Neural cell (in vitro differentiated cells): ENCODE results near the gene MAP3K20. TPM values are rescaled to one million over a fixed set of nuclear protein-coding genes. Genes with fewer than 3 reads are reported as not detected.

Experiments
- H2AFZ ChIP-seq: fragments of 200-600, 300-800 bp; sonication (generic), shearing (Covaris generic); 2 replicates; pipeline ENCODE4 v1.6.0; 2014; ENCODE audit warnings: low read depth, mild to moderate bottlenecking, antibody characterized with exemption, low read length, moderate library complexity
- H3F3A ChIP-seq: fragments of 200-600 bp; shearing (Covaris generic); 2 replicates; pipeline ENCODE4 v1.6.1; 2016; ENCODE audit warnings: mild to moderate bottlenecking, moderate library complexity, mixed read lengths, antibody characterized with exemption, low read length; ENCODE audit not compliant: insufficient read depth, poor library complexity, severe bottlenecking
- H3K27ac ChIP-seq: fragments of 200-600, 300-800 bp; sonication (generic), shearing (Covaris generic); 2 replicates; pipeline ENCODE4 v1.5.1; 2014; ENCODE audit warnings: mild to moderate bottlenecking, low read length, moderate library complexity
- H3K27me3 ChIP-seq: fragments of 300-800, 200-600 bp; sonication (generic), shearing (Covaris generic); 2 replicates; pipeline ENCODE4 v1.6.0; 2014; ENCODE audit warnings: mild to moderate bottlenecking, low read depth, low read length, moderate library complexity; ENCODE audit not compliant: insufficient read depth
- H3K36me3 ChIP-seq: fragments of 300-800, 200-600 bp; sonication (generic), shearing (Covaris generic); 2 replicates; pipeline ENCODE4 v1.5.1; 2014; ENCODE audit warnings: mild to moderate bottlenecking, antibody characterized with exemption, low read length, moderate library complexity; ENCODE audit not compliant: insufficient read depth
- H3K4me2 ChIP-seq: fragments of 300-800, 200-600 bp; sonication (generic), shearing (Covaris generic); 2 replicates; pipeline ENCODE4 v1.6.0; 2014; ENCODE audit warnings: mild to moderate bottlenecking, low read length
- H3K4me3 ChIP-seq: fragments of 300-800, 200-600 bp; sonication (generic), shearing (Covaris generic); 2 replicates; pipeline ENCODE4 v1.5.1; 2014; ENCODE audit warnings: mild to moderate bottlenecking, low read length, moderate library complexity
- H3K79me2 ChIP-seq: fragments of 200-600 bp; shearing (Covaris generic); replicated peaks from 2 replicates; pipeline ENCODE4 v1.6.0; 2014; ENCODE audit warnings: mild to moderate bottlenecking, low read length, moderate library complexity; ENCODE audit not compliant: insufficient read depth
- H3K9ac ChIP-seq: fragments of 300-800, 200-600 bp; sonication (generic), shearing (Covaris generic); 2 replicates; pipeline ENCODE4 v1.6.1; 2016; ENCODE audit warnings: mild to moderate bottlenecking, low read length, mixed read lengths
- H3K9me2 ChIP-seq: fragments of 200-600 bp; shearing (Covaris generic); 2 replicates; pipeline ENCODE4 v1.6.1; 2016; ENCODE audit warnings: mild to moderate bottlenecking, low read length, mixed read lengths; ENCODE audit not compliant: insufficient read depth
- H3K9me3 ChIP-seq: fragments of 200-600, 300-800 bp; sonication (generic), shearing (Covaris generic); 2 replicates; pipeline ENCODE4 v1.6.1; 2016; ENCODE audit warnings: mild to moderate bottlenecking, mixed run types, low read length, moderate library complexity, mixed read lengths
- H4K20me1 ChIP-seq: fragments of 200-600 bp; shearing (Covaris generic); 2 replicates; pipeline ENCODE4 v1.6.1; 2016; ENCODE audit warnings: mild to moderate bottlenecking, mixed run types; ENCODE audit not compliant: insufficient read depth
- EZH2 ChIP-seq: fragments of 200-600, 300-800 bp; shearing (Covaris generic), sonication (generic); IDR thresholded peaks from 2 replicates; pipeline ENCODE4 v1.6.1; 2014; ENCODE audit warnings: antibody characterized with exemption, low read length, borderline replicate concordance, mild to moderate bottlenecking; ENCODE audit not compliant: insufficient read depth, poor library complexity, severe bottlenecking
- MXI1 ChIP-seq: fragments of 450-650 bp; conservative IDR thresholded peaks from 2 replicates; pipeline ENCODE4 v1.6.1; 2014; ENCODE audit warnings: antibody characterized with exemption, mild to moderate bottlenecking; ENCODE audit not compliant: poor library complexity, severe bottlenecking
- POLR2AphosphoS5 ChIP-seq: IDR thresholded peaks from 2 replicates; pipeline ENCODE4 v1.6.1; 2012
- RAD21 ChIP-seq: fragments of 450-650 bp; conservative IDR thresholded peaks from 2 replicates; pipeline ENCODE4 v1.6.1; 2014; ENCODE audit warnings: antibody characterized with exemption, mild to moderate bottlenecking, moderate library complexity
- SMC3 ChIP-seq: fragments of 450-650 bp; conservative IDR thresholded peaks from 2 replicates; pipeline ENCODE4 v1.6.1; 2014; ENCODE audit warnings: antibody characterized with exemption, mild to moderate bottlenecking, moderate library complexity; ENCODE audit not compliant: poor library complexity
- TAF1 ChIP-seq: IDR thresholded peaks from 2 replicates; pipeline ENCODE4 v1.6.1; 2012; ENCODE audit warnings: low read depth
- polyA plus RNA-seq: library from polyadenylated mRNA; depleted of rRNA; stranded (reverse); fragments of >200 nt; gene quantifications from 2 replicates; pipeline ENCODE4 v1.2.3, GENCODE V29; 2014
- TF ChIP-seq, protein P1 (sequence below): IDR thresholded peaks from 2 replicates; pipeline ENCODE4 v1.6.1; 2012; ENCODE audit warnings: borderline replicate concordance
- TF ChIP-seq, protein P2 (sequence below): fragments of 450-650 bp; IDR thresholded peaks from 2 replicates; pipeline ENCODE4 v1.5.1; 2014; ENCODE audit warnings: antibody characterized with exemption, mild to moderate bottlenecking, moderate library complexity; ENCODE audit not compliant: poor library complexity, severe bottlenecking

Gene MAP3K20
- polyA plus RNA-seq, 1 donor from 2014 or later, result 0.48 TPM

DNA sequence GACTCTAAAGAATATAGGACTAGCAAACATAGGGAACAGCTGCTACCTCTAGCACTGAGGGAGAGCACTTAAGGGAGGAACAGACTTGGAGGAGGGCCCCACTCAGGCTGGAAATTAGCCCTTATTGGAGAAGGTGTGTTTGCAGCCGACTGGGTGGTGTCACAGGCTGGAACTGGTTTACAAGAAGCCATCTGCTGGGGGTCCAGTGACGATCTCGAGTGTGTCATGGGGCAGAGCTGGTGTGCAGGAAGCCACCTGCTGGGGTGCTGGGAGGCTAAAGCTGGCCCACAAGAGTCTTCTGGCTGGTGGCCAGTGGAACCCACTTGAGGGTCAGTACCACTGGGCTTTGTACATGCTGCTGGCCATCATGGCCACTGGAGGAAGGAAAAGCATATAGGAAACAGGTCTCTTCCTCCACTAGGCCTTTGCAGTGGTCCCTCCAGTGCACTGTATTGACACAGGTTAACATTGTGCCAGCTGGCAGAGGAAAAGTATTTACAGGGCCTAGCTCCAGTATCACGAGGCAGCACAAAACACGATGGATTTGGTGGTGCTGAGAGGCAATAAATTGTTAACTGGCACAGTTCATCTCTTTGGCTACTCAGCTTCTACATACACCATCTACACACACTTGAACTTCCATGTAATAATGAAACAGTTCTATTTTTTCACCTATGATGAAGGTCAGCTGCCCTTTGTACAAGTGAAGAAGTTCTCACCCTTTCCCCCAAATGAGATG, 43.6 kb downstream of the MAP3K20 start:
- H3K4me2 ChIP-seq, result no peak overlapping the region
- no peaks in the 10 kb centered on the region for H4K20me1 ChIP-seq
- H3K9me3 ChIP-seq, result no peaks in the 10 kb centered on the region
- no peaks in the 10 kb centered on the region for H3K79me2 ChIP-seq
- TF ChIP-seq SMC3, result no peak
- no peaks in the 10 kb centered on the region for H3K9me2 ChIP-seq
- no peaks in the 10 kb centered on the region for H3K27me3 ChIP-seq
- H3K36me3 ChIP-seq, result no peaks in the 10 kb centered on the region
- no peak overlapping the region for H2AFZ ChIP-seq
- H3K9ac ChIP-seq, result no peak overlapping the region
- no peak overlapping the region for H3K27ac ChIP-seq
- H3K4me3 ChIP-seq, result no peak overlapping the region
- H3F3A ChIP-seq, result no peaks in the 10 kb centered on the region

GRCh38 chr2:173119944-173120343, 44.3 kb downstream of the MAP3K20 start:
- H3K27ac ChIP-seq, result no peak overlapping the region
- no peaks in the 10 kb centered on the region for H4K20me1 ChIP-seq
- no peaks in the 10 kb centered on the region for H3K36me3 ChIP-seq
- no peak overlapping the region for H3K9ac ChIP-seq
- no peak overlapping the region for H3K4me3 ChIP-seq
- TF ChIP-seq RAD21, result no peak
- TF ChIP-seq, protein P1, sequence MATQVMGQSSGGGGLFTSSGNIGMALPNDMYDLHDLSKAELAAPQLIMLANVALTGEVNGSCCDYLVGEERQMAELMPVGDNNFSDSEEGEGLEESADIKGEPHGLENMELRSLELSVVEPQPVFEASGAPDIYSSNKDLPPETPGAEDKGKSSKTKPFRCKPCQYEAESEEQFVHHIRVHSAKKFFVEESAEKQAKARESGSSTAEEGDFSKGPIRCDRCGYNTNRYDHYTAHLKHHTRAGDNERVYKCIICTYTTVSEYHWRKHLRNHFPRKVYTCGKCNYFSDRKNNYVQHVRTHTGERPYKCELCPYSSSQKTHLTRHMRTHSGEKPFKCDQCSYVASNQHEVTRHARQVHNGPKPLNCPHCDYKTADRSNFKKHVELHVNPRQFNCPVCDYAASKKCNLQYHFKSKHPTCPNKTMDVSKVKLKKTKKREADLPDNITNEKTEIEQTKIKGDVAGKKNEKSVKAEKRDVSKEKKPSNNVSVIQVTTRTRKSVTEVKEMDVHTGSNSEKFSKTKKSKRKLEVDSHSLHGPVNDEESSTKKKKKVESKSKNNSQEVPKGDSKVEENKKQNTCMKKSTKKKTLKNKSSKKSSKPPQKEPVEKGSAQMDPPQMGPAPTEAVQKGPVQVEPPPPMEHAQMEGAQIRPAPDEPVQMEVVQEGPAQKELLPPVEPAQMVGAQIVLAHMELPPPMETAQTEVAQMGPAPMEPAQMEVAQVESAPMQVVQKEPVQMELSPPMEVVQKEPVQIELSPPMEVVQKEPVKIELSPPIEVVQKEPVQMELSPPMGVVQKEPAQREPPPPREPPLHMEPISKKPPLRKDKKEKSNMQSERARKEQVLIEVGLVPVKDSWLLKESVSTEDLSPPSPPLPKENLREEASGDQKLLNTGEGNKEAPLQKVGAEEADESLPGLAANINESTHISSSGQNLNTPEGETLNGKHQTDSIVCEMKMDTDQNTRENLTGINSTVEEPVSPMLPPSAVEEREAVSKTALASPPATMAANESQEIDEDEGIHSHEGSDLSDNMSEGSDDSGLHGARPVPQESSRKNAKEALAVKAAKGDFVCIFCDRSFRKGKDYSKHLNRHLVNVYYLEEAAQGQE, result no peak
- TF ChIP-seq EZH2, result no peak
- TF ChIP-seq, protein P2, sequence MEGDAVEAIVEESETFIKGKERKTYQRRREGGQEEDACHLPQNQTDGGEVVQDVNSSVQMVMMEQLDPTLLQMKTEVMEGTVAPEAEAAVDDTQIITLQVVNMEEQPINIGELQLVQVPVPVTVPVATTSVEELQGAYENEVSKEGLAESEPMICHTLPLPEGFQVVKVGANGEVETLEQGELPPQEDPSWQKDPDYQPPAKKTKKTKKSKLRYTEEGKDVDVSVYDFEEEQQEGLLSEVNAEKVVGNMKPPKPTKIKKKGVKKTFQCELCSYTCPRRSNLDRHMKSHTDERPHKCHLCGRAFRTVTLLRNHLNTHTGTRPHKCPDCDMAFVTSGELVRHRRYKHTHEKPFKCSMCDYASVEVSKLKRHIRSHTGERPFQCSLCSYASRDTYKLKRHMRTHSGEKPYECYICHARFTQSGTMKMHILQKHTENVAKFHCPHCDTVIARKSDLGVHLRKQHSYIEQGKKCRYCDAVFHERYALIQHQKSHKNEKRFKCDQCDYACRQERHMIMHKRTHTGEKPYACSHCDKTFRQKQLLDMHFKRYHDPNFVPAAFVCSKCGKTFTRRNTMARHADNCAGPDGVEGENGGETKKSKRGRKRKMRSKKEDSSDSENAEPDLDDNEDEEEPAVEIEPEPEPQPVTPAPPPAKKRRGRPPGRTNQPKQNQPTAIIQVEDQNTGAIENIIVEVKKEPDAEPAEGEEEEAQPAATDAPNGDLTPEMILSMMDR, result no peak
- no peak for TF ChIP-seq POLR2AphosphoS5
- no peak for TF ChIP-seq MXI1
- no peak for TF ChIP-seq SMC3
- H2AFZ ChIP-seq, result no peak overlapping the region
- H3K9me3 ChIP-seq, result no peaks in the 10 kb centered on the region
- no peaks in the 10 kb centered on the region for H3K9me2 ChIP-seq
- H3F3A ChIP-seq, result no peaks in the 10 kb centered on the region
- H3K4me2 ChIP-seq, result no peak overlapping the region
- H3K27me3 ChIP-seq, result no peaks in the 10 kb centered on the region
- H3K79me2 ChIP-seq, result no peaks in the 10 kb centered on the region

- no peaks in the 10 kb centered on the region for H3F3A ChIP-seq
- no peaks in the 10 kb centered on the region for H3K9me3 ChIP-seq
- TF ChIP-seq TAF1, result no peak
- no peak overlapping the region for H3K27ac ChIP-seq
- H3K4me2 ChIP-seq, result no peak overlapping the region
- no peak overlapping the region for H2AFZ ChIP-seq
- H3K9me2 ChIP-seq, result no peaks in the 10 kb centered on the region
- no peak overlapping the region for H3K4me3 ChIP-seq
- H4K20me1 ChIP-seq, result no peaks in the 10 kb centered on the region
- H3K27me3 ChIP-seq, result no peaks in the 10 kb centered on the region
- H3K36me3 ChIP-seq, result no peaks in the 10 kb centered on the region
- H3K9ac ChIP-seq, result no peak overlapping the region
- no peaks in the 10 kb centered on the region for H3K79me2 ChIP-seq
Measured at GRCh38 chr2:173122936-173123335, 47.3 kb downstream of the MAP3K20 start.
